Right lobe of liver (tissue), 4 donors: ENCODE measurements around the gene DNAJC12.

Source experiments
- POLR2A ChIP-seq: fragments of 450-650 bp; IDR thresholded peaks from one replicate; pipeline ENCODE4 v1.6.1; 2017; ENCODE audit warnings: antibody characterized with exemption, mild to moderate bottlenecking
- TF ChIP-seq, protein P1 (sequence below), 4 donors: fragments of 200-600 bp in 3 of 4; fragments of 450-650 bp in 1 of 4; IDR thresholded peaks; one replicate each; pipeline versions ENCODE4 v1.5.1 to v1.8.0; 2016 to 2022; ENCODE audit warnings: antibody characterized with exemption in 4 of 4, mild to moderate bottlenecking in 2 of 4
- donor health status: DM: no; HTN: no; CAD: no.
- donor health status: DM: no; HTN: no; CAD: no.
- donor health status: DM: no; HTN: yes; CAD: no.

DNA sequence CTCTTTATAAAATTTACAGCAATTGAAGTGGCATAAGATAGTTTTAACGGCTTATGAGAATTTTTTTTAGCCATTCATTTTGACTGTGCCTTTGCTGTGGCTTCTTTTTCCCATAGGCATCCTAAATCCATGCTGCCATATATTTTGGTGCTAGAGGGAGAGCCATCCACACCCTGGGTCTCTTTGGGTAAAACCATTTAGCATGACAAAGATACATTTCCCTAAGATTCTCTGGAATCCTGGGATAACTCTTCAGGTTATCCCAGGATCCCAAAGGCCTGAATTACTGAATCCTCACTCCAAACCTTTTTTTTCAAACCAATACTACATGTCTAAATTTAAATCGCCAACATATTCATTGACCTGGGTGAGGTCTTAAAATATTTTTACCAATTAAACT is 28.9 kb downstream of the DNAJC12 start:
- no peak for TF ChIP-seq POLR2A
- TF ChIP-seq, protein P1, sequence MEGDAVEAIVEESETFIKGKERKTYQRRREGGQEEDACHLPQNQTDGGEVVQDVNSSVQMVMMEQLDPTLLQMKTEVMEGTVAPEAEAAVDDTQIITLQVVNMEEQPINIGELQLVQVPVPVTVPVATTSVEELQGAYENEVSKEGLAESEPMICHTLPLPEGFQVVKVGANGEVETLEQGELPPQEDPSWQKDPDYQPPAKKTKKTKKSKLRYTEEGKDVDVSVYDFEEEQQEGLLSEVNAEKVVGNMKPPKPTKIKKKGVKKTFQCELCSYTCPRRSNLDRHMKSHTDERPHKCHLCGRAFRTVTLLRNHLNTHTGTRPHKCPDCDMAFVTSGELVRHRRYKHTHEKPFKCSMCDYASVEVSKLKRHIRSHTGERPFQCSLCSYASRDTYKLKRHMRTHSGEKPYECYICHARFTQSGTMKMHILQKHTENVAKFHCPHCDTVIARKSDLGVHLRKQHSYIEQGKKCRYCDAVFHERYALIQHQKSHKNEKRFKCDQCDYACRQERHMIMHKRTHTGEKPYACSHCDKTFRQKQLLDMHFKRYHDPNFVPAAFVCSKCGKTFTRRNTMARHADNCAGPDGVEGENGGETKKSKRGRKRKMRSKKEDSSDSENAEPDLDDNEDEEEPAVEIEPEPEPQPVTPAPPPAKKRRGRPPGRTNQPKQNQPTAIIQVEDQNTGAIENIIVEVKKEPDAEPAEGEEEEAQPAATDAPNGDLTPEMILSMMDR (IDR thresholded peaks at IDR 0.05) = no peak
